ENCODE measurements around the gene C18orf63.

GRCh38 chr18:74397572-74397971 is 81.9 kb downstream of the C18orf63 start:
- TF ChIP-seq CTCF (conservative IDR thresholded peaks at IDR 0.05; ENCODE audit: low read depth in 2 of 2) (0 out of 4 replicates have a peak, but pooled peaks of 1 of the 2 experiments have one; percentile 1), EZH2 (IDR thresholded peaks at IDR 0.05; ENCODE audit: low read depth, unreplicated experiment) (no peak), ZNF114 (CRISPR knock-in tag; IDR thresholded peaks at IDR 0.05) (no peak), REST (IDR thresholded peaks at IDR 0.05; ENCODE audit: unreplicated experiment) (no peak), POLR2AphosphoS5 (IDR thresholded peaks at IDR 0.05; ENCODE audit: low read depth) (no peak)
